RKO (cell line): ENCODE data around the gene KLHDC4.

Experiments used
- DNase-seq: peaks from one replicate; pipeline ENCODE4 v3.0.0-alpha.2; 2016; ENCODE audit warnings: low spot score

Gene KLHDC4

DNA sequence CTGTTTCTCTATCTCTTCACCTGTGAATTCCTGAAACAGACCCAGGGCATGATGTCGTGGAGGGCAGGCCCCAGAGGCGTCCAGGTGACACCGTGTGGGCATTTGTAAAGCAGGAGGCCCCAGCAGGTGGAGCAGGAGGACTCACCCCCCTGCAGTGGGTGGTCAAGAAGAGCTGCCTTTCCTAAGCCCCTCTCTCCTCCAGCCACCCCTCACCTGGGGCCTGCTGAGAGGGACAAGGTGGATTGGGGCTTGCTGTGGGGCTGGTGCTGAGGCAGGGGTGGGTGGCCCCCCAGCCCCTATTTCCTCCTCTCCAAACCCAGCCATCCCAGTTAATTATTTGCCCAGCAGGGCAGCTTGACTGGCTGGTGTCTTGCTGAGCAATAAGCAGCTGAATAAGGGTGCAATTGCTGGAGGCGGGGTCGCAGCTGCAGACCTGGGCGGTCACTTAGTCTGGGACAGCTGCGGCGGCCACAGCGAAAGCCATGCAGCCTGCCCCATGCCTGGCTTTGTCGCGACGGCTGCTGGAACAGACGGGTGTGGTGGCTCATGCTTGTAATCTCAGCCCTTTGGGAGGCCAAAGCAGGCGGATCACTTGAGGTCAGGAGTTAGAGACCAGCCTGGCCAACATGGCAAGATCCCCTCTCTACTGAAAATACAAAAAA lies 107.1 kb downstream of the KLHDC4 start:
- DNase-seq: no peak
